OCI-M2 (cell line): ENCODE data around the gene MARCHF10.

Source experiments
- DNase-seq: peaks from one replicate; lab custom pipeline; 2025; ENCODE audit not compliant: unreplicated experiment; lab: John Stamatoyannopoulos, UW

The MARCHF10 gene

DNA sequence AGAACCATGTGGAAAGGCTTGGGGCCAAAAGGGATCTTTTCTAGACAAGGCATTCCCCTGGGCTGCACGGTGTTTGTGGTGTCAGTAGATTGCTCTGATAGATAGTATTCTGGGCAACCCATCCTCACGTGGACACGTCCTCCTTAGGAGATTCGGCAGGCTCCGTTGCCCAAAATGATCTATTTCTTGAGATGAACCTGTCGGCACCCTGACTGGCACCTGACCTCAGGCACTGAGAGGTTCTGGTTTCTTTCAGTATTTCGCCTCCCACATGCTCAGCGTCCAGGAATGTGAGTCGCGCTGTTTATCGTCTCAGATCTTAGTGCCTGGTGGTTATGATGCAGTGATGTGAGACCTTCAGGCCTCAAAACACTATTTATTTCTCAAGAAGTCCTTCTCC lies 89.7 kb downstream of the MARCHF10 start:
- DNase-seq = no peak

DNA sequence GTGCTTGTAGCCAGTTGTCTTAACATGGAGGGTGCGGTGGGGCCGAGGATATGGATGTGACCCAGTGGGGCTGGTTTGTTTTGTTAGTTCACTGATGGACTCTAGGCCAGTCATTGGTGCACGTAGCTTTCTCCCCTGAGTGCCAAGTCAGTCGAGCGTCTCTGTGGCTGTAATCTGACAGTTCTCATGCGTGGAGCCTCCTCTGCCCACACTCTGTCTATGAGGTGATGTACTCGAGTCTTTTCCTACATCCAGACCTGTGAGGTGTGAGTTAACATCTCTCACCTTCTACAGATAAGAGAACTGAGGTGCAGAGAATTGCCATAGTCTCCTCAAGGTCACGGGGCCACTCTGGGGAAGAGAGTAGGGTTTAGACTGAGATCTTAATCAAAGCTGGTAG lies 90.2 kb downstream of the MARCHF10 start:
- no peak for DNase-seq

DNA sequence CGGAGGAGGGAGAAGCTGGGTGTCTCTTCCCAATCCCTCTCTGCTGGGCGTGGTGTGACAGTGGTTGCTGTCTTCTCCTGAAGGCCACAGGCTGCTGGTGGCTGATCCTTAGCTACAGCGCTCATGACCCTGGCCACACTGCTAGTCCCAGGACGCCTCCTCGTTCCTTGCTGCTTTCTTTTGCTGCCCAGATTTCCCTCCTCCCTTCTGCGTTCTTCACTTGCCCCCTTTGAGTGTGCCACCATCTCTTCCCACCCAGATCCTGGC lies 90.6 kb downstream of the MARCHF10 start:
- no peak for DNase-seq

DNA sequence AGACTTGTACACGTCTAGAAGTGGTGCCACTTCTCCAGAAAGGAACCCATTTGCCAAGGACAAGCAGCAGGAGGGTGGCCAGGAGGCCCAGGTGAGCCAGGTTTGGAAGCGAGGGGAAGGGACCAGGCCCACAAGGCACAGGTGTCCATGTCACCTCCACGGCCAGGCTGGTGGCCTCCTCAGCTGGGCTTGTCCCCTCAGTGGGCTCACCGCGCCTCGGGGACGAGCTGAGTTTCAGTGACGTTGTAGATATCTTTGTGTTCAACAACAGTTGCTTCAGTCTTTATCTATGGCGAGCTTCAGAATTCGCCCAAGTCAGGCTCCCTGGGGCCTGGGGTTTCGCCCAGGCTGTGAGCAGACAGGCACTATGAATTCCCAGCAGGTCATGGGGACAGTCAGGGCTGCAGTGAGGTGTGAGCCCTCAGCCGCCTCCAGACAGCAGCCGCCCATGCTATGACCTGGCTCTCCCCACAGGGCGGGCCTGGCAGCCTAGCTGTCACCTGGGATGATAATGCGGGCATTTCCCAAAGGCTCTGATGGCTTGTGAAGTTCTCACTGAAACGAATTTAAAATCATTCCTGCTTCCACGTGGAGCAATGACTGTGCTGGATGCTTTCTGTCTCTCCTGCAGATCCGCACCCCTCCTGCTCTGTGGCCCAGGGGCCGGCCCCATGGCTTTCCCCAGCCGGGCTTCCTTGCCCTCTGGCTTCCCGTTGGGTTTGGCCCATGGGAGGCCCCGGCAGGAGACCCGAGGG lies 91.1 kb downstream of the MARCHF10 start:
- no peak for DNase-seq

DNA sequence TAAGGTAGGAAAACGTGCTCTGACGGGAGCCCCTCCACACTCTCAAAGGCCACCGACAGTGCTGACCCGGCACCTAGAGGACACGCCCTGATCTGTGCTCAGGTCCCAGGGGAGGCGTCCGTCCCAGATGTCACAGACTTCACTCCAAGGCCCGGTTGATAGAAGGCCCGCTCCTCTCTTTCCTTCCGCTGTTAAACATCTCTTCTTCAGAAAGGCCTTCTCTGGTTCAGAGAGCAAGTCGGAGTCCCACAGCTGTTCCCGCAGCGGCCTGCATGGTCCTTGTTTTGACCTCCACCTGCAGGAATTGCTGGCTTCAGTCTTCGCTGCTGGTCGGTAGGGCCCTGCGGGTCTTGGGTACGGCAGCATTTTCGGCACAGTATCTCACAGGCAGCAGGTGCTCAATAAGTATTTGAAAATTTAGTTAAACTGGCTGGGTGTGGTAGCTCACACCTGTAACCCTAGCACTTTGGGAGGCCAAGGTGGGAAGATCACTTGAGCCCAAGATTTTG lies 92.2 kb downstream of the MARCHF10 start:
- DNase-seq = no peak

DNA sequence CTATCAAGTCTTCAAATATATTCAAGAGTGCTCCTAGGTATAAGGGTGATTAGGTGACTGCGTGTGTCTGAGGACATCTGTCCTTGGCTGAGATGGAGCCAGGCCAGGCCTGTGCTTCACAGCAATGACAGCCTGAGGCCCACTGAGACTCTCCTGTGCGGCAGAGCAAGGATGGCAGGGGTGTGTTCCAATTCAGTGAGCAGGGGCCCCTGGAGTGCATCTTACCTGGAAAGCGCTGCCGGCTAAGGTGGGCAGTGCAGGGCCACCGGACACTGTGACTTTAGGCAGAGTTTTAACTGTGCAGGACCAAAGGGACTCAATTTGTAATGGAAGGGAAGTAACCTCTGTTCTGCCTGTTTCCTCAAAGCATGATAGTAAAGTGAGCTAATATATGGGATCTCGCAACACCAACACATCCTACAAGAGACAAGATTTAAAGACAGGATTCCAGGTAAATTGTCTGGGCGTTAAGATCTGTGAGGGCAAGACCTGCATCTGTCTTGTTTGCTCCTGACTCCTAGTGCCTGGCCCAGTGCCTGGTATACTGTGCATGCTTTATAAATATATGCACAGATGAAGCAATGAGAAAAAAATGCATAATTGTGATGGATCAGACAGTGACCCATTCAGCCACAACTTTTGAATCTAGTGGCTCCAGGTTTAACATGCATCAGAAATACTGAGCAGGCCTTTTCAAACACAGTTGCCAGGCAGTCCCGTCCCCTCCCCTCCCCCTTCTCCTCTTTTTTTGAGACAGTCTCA lies 93.9 kb downstream of the MARCHF10 start:
- no peak for DNase-seq

DNA sequence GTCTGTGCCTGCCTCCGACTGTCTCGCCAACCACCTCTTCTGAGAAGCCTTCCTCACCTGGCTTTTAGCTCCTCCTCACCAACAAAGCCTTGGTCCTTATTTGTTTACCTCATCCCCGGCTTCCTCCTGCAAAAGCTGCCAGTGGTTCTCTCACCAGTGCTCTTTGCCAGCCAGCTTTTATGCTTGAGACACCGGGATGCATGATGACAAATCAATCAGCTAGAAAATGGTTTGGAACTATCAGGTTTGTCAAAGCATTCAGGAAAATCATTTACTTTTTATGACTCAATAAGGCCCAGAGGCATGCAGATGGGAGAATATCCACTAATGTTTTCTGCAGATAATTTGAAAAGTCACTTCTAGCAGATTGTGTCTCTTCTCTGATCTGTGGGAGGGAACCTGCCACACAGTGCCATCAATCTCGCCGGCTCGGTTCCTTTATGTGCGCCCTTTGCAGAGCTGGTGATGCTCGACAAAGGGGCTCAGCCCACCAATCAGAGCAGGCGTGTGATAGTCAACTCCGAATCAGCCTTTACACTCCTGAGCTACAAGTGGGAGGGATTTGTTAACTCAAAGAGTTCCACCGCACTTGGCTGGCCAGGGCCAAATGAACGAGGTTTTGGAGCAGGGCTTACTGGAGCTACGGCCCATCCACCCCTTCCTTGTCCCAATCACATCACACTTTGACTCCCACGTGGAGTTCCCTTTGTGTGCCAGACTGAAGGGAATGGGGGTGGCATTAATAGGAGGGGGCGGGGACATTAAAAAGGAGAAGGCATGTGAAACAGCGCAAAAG lies 94.8 kb downstream of the MARCHF10 start:
- DNase-seq = no peak

DNA sequence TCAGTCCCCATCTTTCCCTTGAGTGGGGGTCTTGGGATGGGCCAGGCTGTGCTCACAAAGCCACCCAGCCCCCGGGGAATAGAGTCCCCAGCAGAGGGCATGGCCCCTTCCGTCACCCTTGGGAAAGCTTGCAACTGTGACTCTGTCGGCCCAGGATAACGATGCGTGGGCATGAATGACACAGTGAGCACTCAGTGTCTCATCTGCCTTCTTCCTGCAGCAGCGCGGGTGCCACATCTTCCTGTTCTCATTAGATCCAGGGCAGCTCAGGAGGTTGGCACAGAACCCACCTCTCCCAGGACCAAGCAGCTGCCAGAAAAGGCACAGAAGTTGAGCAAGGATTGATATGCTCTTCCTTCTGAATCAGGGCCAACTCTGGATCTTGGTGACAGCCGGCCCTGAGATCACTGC lies 95.9 kb downstream of the MARCHF10 start:
- DNase-seq = no peak

DNA sequence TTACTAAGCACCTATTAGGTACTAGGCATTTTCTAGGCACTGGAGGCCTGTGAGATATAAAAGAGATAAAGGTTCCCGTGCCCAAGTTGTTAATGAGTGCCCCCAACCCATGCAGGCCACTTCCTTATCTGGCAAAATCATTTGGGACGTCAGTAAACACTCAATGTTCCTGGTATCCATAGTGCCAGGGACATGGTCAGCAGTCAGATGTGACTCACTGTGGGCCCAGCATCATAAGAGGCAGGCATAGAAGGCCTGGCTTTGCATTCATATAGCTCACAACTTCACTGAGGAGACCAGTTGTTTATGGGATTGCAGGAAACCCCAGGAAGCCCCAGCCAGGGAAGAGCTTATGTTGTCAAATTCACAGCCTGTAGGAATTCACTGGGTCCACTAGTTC lies 99.5 kb downstream of the MARCHF10 start:
- no peak for DNase-seq

DNA sequence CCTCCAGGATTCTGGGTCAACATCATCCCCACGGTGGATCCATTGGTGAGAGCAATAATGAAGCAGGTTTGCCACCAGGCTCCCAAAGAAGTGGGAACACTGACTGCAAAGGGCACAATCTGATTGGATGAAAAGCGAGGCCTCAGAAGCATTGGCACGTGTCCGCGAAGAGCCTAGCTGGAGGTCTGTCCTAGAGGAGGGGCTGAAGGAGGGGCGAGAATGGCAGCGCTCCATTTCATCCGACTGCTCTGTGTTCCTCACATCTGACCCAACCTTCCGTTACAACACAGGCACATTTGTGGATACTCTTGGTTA lies 100.7 kb downstream of the MARCHF10 start:
- DNase-seq = no peak

DNA sequence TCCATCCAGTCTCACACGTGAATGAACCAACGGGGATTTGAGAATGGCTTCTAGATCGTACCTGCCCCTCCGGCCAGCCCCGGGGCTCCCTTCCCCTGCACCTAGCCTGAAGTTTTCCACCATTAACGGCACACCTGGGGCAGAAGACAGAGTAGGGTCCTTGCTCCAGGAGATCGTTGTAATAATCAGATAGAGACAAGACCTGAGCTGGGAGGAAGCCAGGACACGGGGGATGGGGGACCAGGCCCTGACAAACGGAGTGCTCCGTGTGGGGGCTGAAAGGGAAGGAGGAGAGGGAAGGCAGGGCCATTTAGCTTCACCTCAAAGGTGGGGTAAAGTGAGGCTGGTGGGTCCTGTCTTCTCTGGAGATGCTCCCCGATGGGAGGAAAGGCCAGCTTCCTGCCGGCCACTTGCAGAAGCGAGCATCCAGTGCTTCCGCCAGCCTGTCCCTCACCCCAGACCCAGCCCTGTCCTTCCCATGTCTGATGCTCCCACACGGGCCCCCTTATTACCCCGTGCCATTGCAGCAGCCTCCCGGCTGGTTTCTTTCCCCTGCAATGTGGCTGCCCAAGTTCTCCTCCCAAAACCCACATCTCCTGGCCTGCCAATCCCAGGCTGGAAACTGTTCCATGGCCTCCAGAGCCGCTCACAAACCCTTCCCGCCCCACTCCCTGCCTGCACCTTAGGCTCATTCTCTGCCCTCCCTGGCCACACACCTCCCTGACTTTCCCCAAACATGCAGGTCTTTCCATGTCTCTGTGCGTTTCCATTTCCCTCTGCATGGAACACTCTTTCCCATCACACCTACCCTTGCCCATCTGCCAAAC lies 101.3 kb downstream of the MARCHF10 start:
- no peak for DNase-seq

DNA sequence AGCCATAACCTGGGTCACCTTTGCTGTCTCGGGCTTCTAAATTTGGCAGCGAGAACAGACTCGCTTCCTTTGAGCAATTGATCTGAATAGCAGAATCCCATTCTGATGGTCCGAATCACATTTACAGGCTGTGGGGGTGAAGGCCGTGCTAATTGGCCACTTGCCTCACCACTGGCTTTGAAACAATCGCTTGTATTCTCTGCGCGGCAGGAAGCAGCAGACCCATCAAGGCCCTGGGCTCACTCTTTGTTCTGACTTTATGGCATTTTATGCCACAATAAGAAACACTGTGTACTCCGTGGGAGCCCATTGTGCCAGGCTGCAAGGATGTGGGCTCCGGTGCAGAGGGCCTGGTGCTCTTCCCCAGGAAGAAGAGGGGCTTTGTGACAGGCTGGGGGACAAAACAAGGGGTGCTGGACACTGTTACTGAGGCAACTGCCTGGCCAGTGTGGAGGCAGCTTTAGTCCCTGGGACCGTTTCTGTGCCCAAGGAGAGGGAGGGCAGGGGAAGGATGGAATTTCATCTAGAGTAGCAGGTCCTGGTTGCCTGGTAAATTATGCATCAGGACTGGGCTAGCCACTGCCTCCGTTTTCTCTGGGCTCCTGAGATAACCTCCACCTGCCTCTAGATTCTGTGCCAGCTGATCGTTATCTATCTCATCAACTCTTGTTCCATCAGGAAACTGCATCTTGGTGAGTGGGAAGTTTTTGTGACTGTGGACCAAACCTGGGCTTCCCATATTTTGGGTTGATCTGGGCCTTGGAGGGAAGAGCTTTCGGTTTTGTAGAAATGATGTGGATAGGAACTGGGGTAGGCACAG lies 102.1 kb downstream of the MARCHF10 start:
- no peak for DNase-seq

DNA sequence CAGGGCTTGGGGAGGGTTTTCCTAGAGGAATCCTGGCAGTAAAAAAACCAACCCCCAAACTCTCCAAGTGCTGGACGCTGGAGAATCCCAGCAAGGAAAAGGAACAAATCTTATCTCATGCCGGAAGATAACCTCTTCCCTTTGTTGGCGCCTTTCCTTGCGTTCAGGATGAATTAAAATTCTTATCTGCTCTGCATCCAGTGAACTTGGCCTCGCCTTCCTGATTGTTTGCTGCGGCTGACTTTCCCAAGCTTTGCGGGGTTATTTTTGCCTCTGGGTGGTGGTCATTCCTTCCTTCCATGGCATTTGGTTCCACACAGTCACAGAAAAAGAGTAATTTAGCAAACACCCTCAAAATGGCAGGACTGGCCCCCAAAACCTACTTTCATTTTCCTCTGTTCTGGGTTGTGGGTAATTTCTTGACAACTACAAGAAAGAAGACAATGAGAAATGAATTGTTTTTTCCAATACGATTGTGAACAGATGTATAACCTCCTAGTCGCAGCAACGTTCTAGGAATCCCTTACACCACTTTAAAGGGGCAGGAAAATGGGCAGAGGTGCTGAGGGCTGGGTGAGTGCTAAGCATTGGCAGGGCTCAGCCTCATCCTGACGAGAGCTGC lies 102.8 kb downstream of the MARCHF10 start:
- no peak for DNase-seq

DNA sequence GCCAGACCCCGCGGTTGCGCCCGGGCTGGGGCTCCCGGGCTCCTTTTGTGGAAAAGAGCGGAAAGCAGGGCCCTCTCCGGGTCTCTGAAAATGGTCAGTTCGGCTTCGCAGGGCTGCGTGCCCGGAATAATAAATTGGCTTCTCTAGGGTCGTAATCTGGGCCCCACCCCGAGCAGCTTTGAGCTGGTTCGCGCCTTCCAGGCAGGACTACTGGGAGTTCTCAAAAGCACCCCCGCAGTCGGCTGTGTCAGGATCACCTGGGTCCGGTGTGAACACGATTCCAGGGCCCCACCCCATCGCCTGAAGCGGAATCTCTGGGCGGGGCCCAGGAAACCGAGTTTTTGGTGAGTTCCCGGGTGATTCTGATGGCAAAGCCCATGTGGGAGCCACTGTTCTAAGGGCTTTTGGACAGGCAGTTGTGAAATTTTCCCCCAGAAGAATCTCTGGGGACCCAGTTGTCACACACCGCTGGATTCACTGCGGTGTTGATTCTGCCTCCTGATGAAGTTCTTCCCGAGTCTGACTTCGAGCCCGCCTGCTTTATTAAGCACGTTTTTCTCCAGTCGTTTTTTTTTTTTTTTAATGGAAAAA lies 103.6 kb downstream of the MARCHF10 start:
- DNase-seq = no peak

DNA sequence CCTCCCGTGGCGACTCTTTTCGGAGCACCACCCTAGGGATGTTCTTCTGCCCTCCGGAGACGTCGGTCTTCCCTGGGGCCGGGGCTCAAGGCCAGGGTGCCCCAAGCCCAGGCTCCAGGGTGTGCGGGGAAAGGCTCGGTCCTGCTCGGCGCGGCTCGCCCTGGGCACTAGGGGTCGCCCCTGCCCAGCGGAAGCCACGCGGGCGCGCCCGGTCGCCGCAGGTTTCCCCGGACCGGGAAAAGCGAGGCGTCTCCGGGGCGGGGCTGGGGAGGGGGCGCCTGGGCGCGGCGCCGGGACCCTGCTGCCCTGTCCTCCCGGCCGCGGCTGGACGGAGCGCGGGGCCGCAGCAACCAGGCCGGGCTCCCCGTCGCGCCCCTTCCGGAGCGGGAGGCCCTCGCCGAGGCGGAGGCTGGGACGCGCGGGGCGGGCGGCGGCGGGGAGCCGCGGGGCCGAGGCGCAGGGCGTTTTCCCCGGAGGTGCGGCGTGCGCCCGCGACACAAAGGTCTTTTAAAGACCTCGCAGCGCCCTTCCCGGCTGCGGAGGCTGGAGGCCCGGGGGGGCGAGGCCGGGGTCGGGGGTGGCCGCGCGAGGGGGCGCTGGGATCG lies 104.2 kb downstream of the MARCHF10 start:
- DNase-seq = no peak

DNA sequence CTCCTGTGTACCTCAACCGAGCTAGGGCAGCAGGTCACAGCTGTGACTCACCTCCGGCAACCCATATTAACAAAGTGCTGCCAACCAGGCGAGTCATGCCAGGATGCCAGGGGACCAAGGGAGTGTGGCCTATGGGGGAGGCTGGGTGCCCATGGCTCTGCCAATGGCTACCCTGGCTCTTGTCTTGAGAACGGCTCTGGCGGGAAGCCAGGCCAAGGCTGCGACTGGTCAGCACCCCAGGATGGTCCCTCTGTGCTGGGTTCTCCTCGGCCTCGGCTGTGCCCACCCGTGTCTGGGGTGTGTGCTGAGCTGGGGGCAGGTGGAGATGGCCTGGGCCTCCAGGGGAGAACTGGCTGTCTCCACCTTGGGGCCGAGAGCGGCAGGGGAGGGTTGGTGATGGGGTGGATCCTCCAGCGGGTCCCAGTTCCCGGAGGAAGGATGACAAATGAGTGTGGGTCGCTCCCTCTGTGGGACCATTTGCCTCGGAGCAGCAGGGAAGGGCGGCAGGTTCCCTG lies 104.8 kb downstream of the MARCHF10 start:
- DNase-seq = no peak

DNA sequence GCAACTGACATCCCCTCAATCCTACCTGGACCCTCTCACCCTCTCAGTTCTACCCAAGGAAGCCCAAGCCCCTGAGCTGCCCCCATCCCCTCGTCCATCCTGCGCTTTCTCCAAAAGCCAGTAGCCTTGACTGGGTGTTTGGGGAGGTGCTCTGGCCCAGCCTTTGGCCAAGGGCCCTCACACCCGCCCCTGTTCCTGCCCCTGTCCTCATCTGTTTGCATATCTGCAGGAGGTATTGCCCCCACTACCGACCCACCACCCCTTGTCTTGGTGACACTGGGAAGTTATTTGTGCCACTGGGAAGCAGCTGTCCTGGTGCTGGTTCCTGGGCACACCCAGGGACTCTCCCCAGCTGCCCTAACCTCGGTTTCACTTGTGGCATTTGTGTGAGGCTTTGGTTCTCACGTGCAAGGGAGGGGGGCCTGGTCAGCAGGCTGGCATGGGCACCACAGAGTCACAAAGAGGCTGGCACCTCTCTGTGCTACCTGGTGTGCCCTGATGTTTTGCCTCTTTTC lies 105.3 kb downstream of the MARCHF10 start:
- DNase-seq = no peak

DNA sequence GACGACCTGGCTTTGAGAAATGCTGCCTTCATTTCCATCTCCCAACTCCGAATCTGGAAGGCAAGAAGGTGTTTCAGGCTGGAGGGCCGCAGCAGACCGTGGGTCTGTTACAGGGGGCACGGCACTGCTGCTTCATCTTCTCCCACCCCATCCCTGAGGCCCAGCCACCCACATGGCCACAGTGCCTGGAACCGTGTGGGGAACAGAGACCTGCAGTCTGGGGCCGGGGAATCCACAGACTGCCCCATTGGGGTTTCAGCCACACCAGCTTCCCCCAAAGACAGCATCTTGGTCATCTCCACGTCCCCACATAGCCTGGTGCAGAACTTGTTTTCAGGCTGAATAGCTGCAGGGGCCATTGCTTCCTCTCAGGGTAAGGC lies 106.4 kb downstream of the MARCHF10 start:
- DNase-seq = no peak
